OCI-LY3 (cell line): ENCODE data around the gene ACSF3.

Experiments
- H2AFZ ChIP-seq: fragments of 200-600, 300-600 bp; shearing (Covaris generic); 2 replicates; pipeline ENCODE4 v1.6.0; 2014; ENCODE audit warnings: antibody characterized with exemption, low read depth, low read length
- H3K27ac ChIP-seq: fragments of 200-600, 300-600 bp; sonication (generic); 2 replicates; pipeline ENCODE4 v1.5.1; 2014; ENCODE audit warnings: mild to moderate bottlenecking, low read length, moderate library complexity, mixed read lengths
- H3K27me3 ChIP-seq: fragments of 200-600, 300-600 bp; sonication (generic); 2 replicates; pipeline ENCODE4 v1.6.1; 2014; ENCODE audit warnings: low read depth, low read length, mixed read lengths
- H3K36me3 ChIP-seq: fragments of 200-600, 300-600 bp; sonication (generic); replicated peaks from 2 replicates; pipeline ENCODE3; 2014; ENCODE audit warnings: low read depth, low read length, mixed read lengths
- H3K4me1 ChIP-seq: fragments of 300-600, 200-600 bp; sonication (generic); 2 replicates; pipeline ENCODE4 v1.6.1; 2014; ENCODE audit warnings: low read length, mixed read lengths
- H3K4me2 ChIP-seq: fragments of 200-600, 300-600 bp; sonication (generic); 2 replicates; pipeline ENCODE4 v1.6.1; 2014; ENCODE audit warnings: low read length, mixed read lengths
- H3K4me3 ChIP-seq: fragments of 300-600, 200-600 bp; sonication (generic); 2 replicates; pipeline ENCODE4 v1.5.1; 2014; ENCODE audit warnings: antibody characterized with exemption, mild to moderate bottlenecking, low read length, moderate library complexity
- H3K79me2 ChIP-seq: fragments of 300-600, 200-600 bp; shearing (Covaris generic); 2 replicates; pipeline ENCODE4 v1.6.1; 2014; ENCODE audit warnings: mild to moderate bottlenecking, low read length, mixed read lengths
- H3K9ac ChIP-seq: fragments of 300-600, 200-600 bp; shearing (Covaris generic); 2 replicates; pipeline ENCODE4 v1.6.0; 2014; ENCODE audit warnings: mild to moderate bottlenecking, low read length, moderate library complexity
- H3K9me3 ChIP-seq: fragments of 200-600, 300-600 bp; shearing (Covaris generic); 2 replicates; pipeline ENCODE4 v1.6.1; 2014; ENCODE audit warnings: low read length, mixed read lengths; ENCODE audit not compliant: insufficient read depth
- H4K20me1 ChIP-seq: fragments of 200-600, 300-600 bp; sonication (generic); 2 replicates; pipeline ENCODE4 v1.6.1; 2016; ENCODE audit warnings: low read length, mixed read lengths; ENCODE audit not compliant: insufficient read depth
- CTCF ChIP-seq: fragments of 200-600, 300-600 bp; sonication (generic); IDR thresholded peaks from 2 replicates; pipeline ENCODE4 v1.5.1; 2014; ENCODE audit warnings: antibody characterized with exemption, low read length, low read depth
- EZH2phosphoT487 ChIP-seq: fragments of 200-600 bp; shearing (Covaris generic); IDR thresholded peaks from 2 replicates; pipeline ENCODE4 v1.6.1; 2018; ENCODE audit warnings: antibody characterized with exemption, mixed run types, low read depth

ACSF3 gene

GRCh38 chr16:89195521-89196171, 102.0 kb downstream of the ACSF3 start:
- Histone ChIP-seq H3K4me3 (no peak overlapping the region), H3K79me2 (no peaks in the 10 kb centered on the region), H4K20me1 (no peaks in the 10 kb centered on the region), H3K4me2 (no peak overlapping the region), H2AFZ (no peak overlapping the region), H3K27me3 (no peaks in the 10 kb centered on the region), H3K36me3 (no peaks in the 10 kb centered on the region), H3K9me3 (no peaks in the 10 kb centered on the region), H3K27ac (no peak overlapping the region), H3K9ac (no peak overlapping the region), H3K4me1 (no peaks in the 10 kb centered on the region)
- TF ChIP-seq CTCF (no peak), EZH2phosphoT487 (no peak)

- no peaks in the 10 kb centered on the region for H3K79me2 ChIP-seq
- TF ChIP-seq CTCF = no peak
- no peak for TF ChIP-seq EZH2phosphoT487
- H3K36me3 ChIP-seq = no peaks in the 10 kb centered on the region
- H3K9ac ChIP-seq = no peak overlapping the region
- no peaks in the 10 kb centered on the region for H3K4me1 ChIP-seq
- H3K9me3 ChIP-seq = no peaks in the 10 kb centered on the region
- H3K4me2 ChIP-seq = no peak overlapping the region
- H3K27me3 ChIP-seq = no peaks in the 10 kb centered on the region
- H4K20me1 ChIP-seq = no peaks in the 10 kb centered on the region
- no peak overlapping the region for H3K4me3 ChIP-seq
- no peak overlapping the region for H2AFZ ChIP-seq
- no peak overlapping the region for H3K27ac ChIP-seq
Observed at GRCh38 chr16:89197033-89197632, 103.5 kb downstream of the ACSF3 start.

- H3K4me3 ChIP-seq = no peak overlapping the region
- H2AFZ ChIP-seq = no peak overlapping the region
- H3K27me3 ChIP-seq = no peaks in the 10 kb centered on the region
- no peaks in the 10 kb centered on the region for H4K20me1 ChIP-seq
- H3K79me2 ChIP-seq = no peaks in the 10 kb centered on the region
- no peaks in the 10 kb centered on the region for H3K36me3 ChIP-seq
- TF ChIP-seq EZH2phosphoT487 = no peak
- TF ChIP-seq CTCF = no peak
- no peak overlapping the region for H3K27ac ChIP-seq
- H3K9ac ChIP-seq = no peak overlapping the region
- H3K9me3 ChIP-seq = no peaks in the 10 kb centered on the region
- H3K4me2 ChIP-seq = no peak overlapping the region
- H3K4me1 ChIP-seq = no peaks in the 10 kb centered on the region
Observed at GRCh38 chr16:89197633-89198416, 104.2 kb downstream of the ACSF3 start.
